T-helper 17 cell (primary cell): ENCODE measurements around the gene TUBB. TPM values are rescaled to one million over a fixed set of nuclear protein-coding genes. Genes with fewer than 3 reads are reported as not detected.
"Not testable (repeated sequence)": the region's sequence is repeated elsewhere in the genome, so short reads cannot be mapped to it uniquely, and the experiment has no call there.

Source experiments
- ATAC-seq: fragments of 150-1000 bp; cut with Tn5 transposase; 2 replicates; pipeline ENCODE4 v1.10.0; 2021; ENCODE audit warnings: mild to moderate bottlenecking, moderate library complexity
- DNase-seq, 3 donors: peaks; one replicate each; pipeline versions ENCODE4 v3.0.0 to v3.0.0-alpha.2; 2020 to 2021
- H3K9me3 ChIP-seq: one replicate; pipeline ENCODE4 v1.7.0; 2013; ENCODE audit warnings: low read length, mild to moderate bottlenecking; ENCODE audit not compliant: control insufficient read depth, poor library complexity, severe bottlenecking
- H3K27ac Mint-ChIP-seq: one replicate; pipeline ENCODE4 v1.8.0; 2022; ENCODE audit warnings: mild to moderate bottlenecking, moderate library complexity, mixed read lengths
- H3K27me3 Mint-ChIP-seq: one replicate; pipeline ENCODE4 v1.8.0; 2022; ENCODE audit warnings: mixed read lengths
- H3K36me3 Mint-ChIP-seq: one replicate; pipeline ENCODE4 v1.8.0; 2022; ENCODE audit warnings: low read depth, mixed read lengths
- H3K4me1 Mint-ChIP-seq: one replicate; pipeline ENCODE4 v1.8.0; 2022; ENCODE audit warnings: mild to moderate bottlenecking, mixed read lengths
- H3K4me3 Mint-ChIP-seq: one replicate; pipeline ENCODE4 v1.8.0; 2022; ENCODE audit warnings: mild to moderate bottlenecking, moderate library complexity, mixed read lengths
- total RNA-seq, 4 donors: library from RNA in 2 of 4; stranded (reverse) in 2 of 4; gene quantifications; one replicate each; pipeline ENCODE4 v1.2.3 and lab custom pipeline; 2022 to 2026

The TUBB gene
- total RNA-seq, 2 donors from 2014 or later = 104 to 108 TPM

DNA sequence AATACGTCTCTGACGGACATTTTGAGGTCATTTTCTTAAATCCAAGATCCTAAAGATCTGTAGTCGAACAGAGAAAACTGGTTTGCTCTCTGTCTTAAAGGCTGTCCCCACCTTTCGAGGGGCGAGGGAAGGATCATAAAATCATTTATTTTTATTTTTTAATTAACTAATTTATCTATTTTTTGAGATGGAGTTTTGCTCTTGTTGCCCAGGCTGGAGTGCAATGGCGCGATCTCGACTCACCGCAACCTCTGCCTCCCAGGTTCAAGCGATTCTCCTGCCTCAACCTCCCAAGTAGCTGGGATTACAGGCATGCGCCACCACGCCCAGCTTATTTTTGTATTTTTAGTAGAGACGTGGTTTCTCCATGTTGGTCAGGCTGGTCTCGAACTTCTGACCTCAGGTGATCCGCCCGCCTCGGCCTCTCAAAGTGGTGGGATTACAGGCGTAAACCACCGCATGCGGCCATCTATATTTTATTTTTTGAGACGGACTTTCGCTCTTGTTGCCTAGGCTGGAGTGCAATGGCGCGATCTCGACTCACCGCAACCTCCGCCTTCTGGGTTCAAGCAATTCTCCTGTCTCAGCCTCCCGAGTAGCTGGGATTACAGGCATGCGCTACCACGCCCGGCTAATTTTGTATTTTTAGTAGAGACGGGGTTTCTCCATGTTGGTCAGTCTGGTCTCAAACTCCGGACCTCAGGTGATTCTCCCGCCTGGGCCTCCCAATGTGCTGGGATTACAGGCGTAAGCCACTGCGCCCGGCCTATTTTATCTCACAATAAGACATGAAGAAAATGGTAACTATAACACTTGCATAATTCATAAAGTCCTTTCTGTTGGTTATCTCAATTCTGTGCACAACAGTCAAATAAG lies 2.1 kb upstream of the TUBB start:
- DNase-seq, H3K36me3 Mint-ChIP-seq, ATAC-seq: not testable (repeated sequence)

DNA sequence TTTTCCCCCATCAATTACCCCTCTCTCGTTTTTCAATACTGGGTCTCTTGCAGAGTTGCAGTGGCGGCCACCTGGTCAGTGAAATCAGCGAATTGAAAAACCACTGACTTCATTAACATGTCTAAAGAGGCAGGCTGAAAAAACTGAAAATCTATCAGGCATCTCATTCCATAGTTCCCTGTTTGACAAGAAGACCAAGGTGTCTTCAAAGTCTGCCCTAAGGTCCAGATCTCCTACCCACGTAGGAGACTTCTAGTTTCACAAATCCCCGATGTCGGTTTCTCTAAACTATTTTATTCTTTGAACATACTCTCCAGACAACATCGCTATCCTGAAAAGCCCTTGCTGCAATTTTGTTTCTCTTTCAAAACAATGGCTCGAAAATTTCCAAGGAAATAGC lies 796 bp upstream of the TUBB start:
- peaks cover 55% of the 10 kb centered on the region for H3K4me1 Mint-ChIP-seq
- ATAC-seq (no peak), DNase-seq (no peak)
- peaks cover 8% of the 10 kb centered on the region for H3K36me3 Mint-ChIP-seq
- no peaks in the 10 kb centered on the region for H3K27me3 Mint-ChIP-seq
- peak overlapping the region; percentile 96 for H3K4me3 Mint-ChIP-seq
- no peaks in the 10 kb centered on the region for H3K9me3 ChIP-seq
- H3K27ac Mint-ChIP-seq = peak overlapping the region; percentile 94

More for the DNA sequence above, 2.1 kb upstream of the TUBB start:
- H3K27me3 Mint-ChIP-seq, H3K9me3 ChIP-seq: not testable (repeated sequence)
- Mint-ChIP-seq H3K4me3 (peak overlapping the region; percentile 92), H3K27ac (peak overlapping the region; percentile 97), H3K4me1 (peaks cover 45% of the 10 kb centered on the region)

DNA sequence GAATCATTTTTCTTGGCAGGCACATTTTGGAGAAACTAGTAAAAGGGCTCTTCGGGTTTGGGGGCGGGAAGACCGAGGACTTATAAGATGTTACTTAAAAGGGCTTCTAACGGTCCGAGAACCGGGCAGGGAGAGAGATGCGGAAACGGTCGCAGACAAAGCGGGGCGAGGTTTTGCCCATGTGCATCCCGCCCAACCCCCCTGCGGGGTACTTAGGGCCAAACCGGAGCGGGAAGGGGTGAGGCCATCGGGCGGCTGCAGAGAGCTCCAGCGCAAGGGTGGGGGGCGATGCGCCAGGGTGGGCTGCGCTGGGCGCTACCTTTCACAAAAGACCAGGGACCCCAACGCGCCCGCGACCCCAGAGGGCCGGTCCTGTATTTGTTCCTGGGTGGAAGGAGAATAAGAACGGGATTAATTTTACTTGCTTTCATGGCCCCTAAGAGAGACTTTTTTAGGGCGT lies 616 bp downstream of the TUBB start:
- ATAC-seq (no peak), DNase-seq (peak; percentile 23 to 37 (median 24))
- Mint-ChIP-seq H3K4me1 (peaks cover 55% of the 10 kb centered on the region), H3K4me3 (peak overlapping the region; percentile 96), H3K36me3 (peaks cover 9% of the 10 kb centered on the region), H3K27ac (peak overlapping the region; percentile 94), H3K27me3 (no peaks in the 10 kb centered on the region)
- H3K9me3 ChIP-seq = no peaks in the 10 kb centered on the region

DNA sequence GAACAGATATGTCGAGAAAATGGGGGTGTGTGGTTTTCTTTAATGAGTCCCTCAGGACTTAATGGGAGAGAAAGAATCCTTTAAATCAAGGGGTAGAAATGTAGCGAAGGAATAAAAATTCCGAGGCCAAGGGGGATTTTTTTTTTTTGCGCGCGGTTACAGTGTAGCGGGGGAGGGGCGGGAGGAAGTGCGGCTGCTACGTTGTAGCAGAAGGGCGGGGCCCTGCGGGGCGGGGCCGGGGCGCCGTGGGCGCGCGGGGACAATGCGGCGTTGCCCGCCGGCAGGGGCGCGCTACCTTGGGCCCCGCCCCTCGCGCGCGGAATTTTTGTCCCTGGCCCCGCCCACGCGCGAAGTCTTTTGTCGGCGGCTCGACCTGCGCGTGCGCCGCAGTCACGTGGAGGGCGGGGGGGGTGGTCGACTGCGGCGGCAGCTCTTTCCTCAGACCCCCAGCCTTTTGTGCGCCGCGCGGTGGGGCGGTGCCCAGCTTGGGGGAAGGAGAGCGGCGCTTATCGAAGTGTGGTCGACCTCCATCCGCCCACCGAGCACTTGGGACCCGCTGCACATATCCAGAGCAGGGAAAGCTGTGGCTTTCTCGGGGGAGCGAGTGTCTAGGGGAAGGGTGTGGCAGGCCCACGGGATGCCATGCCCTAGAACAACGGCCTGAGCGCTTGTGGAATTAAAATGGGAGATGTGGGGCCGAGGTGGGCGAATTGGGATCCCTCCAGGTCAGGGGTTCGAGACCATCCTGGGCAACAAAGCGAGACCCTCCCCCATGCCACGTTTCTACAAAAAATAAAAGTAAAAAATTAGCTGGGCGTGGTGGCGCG lies 1.3 kb downstream of the TUBB start:
- Mint-ChIP-seq H3K36me3 (peaks cover 9% of the 10 kb centered on the region), H3K4me3 (peak overlapping the region; percentile 96), H3K4me1 (peaks cover 54% of the 10 kb centered on the region), H3K27me3 (no peaks in the 10 kb centered on the region), H3K27ac (peak overlapping the region; percentile 94)
- no peaks in the 10 kb centered on the region for H3K9me3 ChIP-seq
- DNase-seq (peak; percentile 95 to 98 (median 96)), ATAC-seq (peak; percentile 47)

DNA sequence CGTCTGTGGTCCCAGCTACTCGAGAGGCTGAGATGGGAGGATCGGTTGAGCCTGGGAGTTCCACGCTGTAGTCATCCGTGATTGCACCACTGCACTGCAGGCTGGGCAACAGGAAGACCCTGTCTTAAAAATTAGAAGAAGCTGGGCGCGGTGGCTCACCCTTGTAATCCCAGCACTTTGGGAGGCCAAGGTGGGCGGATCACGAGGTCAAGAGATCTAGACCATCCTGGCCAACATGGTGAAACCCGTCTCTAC lies 1.8 kb downstream of the TUBB start:
- Mint-ChIP-seq H3K4me1 (peaks cover 52% of the 10 kb centered on the region), H3K27ac (peak overlapping the region; percentile 94), H3K4me3 (peak overlapping the region; percentile 96)
- H3K36me3 Mint-ChIP-seq, ATAC-seq, H3K27me3 Mint-ChIP-seq, DNase-seq, H3K9me3 ChIP-seq: not testable (repeated sequence)

DNA sequence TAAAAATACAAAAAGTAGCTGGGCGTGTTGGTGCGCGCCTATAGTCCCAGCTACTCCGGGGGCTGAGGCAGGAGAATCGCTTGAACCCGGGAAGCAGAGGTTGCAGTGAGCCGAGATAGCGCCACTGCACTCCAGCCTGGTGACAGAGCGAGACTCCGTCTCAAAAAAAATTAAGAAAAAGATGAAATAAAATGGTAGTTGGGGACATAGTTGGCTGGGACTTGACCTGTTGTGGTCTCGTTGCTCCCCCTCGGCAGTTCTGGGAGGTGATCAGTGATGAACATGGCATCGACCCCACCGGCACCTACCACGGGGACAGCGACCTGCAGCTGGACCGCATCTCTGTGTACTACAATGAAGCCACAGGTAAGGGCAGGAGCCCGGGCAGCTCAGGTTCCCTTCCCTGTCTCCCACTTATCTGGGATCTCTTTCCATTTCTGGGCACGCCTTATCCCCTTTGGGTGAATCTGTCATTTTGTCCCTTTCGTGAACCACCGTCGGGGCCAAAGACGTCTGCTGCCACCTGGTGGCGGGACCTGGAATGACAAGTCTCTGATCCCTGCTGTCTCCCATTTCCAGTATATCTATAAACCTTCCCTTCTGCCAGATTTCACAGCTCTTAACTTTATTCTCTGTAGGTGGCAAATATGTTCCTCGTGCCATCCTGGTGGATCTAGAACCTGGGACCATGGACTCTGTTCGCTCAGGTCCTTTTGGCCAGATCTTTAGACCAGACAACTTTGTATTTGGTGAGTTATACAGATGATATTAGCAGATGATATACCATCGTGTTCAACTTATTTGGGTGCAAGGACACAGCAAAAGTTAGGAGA lies 2.3 kb downstream of the TUBB start:
- ATAC-seq = no peak
- peak; percentile 70 to 84 (median 74) for DNase-seq
- Mint-ChIP-seq H3K27ac (peak overlapping the region; percentile 94), H3K36me3 (peaks cover 9% of the 10 kb centered on the region), H3K4me3 (peak overlapping the region; percentile 96), H3K4me1 (peaks cover 49% of the 10 kb centered on the region), H3K27me3 (no peaks in the 10 kb centered on the region)
- no peaks in the 10 kb centered on the region for H3K9me3 ChIP-seq

DNA sequence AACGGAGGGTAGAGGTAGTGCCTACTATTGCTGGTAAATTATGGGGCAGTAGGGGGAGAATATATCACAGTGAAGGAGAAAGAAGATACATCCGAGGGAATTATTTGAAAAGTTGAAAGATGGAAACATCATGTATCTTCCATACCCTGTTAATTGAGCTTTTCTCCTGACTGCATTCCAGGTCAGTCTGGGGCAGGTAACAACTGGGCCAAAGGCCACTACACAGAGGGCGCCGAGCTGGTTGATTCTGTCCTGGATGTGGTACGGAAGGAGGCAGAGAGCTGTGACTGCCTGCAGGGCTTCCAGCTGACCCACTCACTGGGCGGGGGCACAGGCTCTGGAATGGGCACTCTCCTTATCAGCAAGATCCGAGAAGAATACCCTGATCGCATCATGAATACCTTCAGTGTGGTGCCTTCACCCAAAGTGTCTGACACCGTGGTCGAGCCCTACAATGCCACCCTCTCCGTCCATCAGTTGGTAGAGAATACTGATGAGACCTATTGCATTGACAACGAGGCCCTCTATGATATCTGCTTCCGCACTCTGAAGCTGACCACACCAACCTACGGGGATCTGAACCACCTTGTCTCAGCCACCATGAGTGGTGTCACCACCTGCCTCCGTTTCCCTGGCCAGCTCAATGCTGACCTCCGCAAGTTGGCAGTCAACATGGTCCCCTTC lies 3.1 kb downstream of the TUBB start:
- not testable (repeated sequence) for H3K9me3 ChIP-seq, ATAC-seq, H3K27me3 Mint-ChIP-seq, DNase-seq, H3K36me3 Mint-ChIP-seq
- H3K4me3 Mint-ChIP-seq = peak overlapping the region; percentile 96
- peak overlapping the region; percentile 94 for H3K27ac Mint-ChIP-seq
- H3K4me1 Mint-ChIP-seq = peaks cover 50% of the 10 kb centered on the region

DNA sequence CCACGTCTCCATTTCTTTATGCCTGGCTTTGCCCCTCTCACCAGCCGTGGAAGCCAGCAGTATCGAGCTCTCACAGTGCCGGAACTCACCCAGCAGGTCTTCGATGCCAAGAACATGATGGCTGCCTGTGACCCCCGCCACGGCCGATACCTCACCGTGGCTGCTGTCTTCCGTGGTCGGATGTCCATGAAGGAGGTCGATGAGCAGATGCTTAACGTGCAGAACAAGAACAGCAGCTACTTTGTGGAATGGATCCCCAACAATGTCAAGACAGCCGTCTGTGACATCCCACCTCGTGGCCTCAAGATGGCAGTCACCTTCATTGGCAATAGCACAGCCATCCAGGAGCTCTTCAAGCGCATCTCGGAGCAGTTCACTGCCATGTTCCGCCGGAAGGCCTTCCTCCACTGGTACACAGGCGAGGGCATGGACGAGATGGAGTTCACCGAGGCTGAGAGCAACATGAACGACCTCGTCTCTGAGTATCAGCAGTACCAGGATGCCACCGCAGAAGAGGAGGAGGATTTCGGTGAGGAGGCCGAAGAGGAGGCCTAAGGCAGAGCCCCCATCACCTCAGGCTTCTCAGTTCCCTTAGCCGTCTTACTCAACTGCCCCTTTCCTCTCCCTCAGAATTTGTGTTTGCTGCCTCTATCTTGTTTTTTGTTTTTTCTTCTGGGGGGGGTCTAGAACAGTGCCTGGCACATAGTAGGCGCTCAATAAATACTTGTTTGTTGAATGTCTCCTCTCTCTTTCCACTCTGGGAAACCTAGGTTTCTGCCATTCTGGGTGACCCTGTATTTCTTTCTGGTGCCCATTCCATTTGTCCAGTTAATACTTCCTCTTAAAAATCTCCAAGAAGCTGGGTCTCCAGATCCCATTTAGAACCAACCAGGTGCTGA lies 3.9 kb downstream of the TUBB start:
- not testable (repeated sequence) for H3K36me3 Mint-ChIP-seq, H3K27me3 Mint-ChIP-seq, ATAC-seq, DNase-seq, H3K9me3 ChIP-seq
- peaks cover 50% of the 10 kb centered on the region for H3K4me1 Mint-ChIP-seq
- peak overlapping the region; percentile 19 for H3K4me3 Mint-ChIP-seq
- peak overlapping the region; percentile 94 for H3K27ac Mint-ChIP-seq

DNA sequence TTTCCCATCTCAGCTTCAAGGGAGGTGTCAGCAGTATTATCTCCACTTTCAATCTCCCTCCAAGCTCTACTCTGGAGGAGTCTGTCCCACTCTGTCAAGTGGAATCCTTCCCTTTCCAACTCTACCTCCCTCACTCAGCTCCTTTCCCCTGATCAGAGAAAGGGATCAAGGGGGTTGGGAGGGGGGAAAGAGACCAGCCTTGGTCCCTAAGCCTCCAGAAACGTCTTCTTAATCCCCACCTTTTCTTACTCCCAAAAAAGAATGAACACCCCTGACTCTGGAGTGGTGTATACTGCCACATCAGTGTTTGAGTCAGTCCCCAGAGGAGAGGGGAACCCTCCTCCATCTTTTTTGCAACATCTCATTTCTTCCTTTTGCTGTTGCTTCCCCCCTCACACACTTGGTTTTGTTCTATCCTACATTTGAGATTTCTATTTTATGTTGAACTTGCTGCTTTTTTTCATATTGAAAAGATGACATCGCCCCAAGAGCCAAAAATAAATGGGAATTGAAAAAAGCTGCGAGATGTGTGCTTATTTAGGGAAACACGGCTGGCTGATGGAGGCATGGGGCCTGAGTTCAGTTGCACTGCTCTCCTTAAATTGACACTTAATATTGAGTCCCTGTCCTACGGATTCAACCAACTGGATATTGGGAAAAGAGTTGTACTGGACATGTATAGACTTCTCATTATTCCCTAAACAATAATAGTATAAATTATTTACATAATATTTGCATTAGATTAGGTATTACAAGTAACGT lies 4.9 kb downstream of the TUBB start:
- H3K9me3 ChIP-seq = no peaks in the 10 kb centered on the region
- DNase-seq (no peak), ATAC-seq (no peak)
- Mint-ChIP-seq H3K36me3 (peaks cover 9% of the 10 kb centered on the region), H3K27ac (peak overlapping the region; percentile 94), H3K27me3 (no peaks in the 10 kb centered on the region), H3K4me1 (peaks cover 42% of the 10 kb centered on the region), H3K4me3 (no peak overlapping the region)

DNA sequence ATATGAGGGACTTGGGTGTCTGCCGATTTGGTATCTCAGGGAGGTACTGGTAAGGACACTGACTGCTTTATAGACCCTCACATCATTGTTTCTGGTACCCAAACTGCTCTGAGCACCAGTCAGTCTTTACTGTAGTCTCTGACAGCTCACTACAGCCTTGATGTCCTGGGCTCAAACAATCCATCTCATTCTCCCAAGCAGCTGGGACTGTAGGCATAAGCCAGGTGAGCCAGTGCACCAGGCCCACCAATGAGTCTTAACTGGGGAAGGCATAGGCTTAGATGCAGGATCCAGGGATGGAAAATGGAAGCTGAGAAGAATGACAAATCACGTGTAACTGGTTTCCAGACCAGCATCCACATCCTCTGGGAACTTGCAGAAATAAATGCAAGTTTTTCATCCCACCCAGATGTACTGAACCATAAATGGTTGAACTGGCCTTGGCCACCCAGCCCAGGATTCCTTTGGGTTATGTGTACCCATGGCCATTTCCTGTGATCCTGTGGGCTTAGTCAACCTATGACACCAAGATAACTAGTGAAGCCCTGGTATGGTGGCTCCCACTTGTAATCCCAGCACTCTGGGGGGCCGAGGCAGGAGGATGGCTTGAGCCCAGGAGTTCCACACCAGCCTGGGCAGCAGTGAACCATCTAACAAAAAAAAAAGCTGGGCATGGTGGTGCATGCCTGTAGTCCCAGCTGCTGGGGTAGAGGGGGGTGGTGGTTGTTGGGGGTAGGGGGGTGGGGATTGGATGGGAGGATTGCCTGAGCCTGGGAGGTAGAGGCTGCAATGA lies 5.8 kb downstream of the TUBB start:
- ATAC-seq (no peak), DNase-seq (no peak)
- H3K4me3 Mint-ChIP-seq = no peak overlapping the region
- peaks cover 49% of the 10 kb centered on the region for H3K4me1 Mint-ChIP-seq
- H3K9me3 ChIP-seq = no peaks in the 10 kb centered on the region
- H3K36me3 Mint-ChIP-seq = peaks cover 8% of the 10 kb centered on the region
- H3K27ac Mint-ChIP-seq = no peak overlapping the region
- no peaks in the 10 kb centered on the region for H3K27me3 Mint-ChIP-seq
